ENCODE data around the gene NDUFS2.

The NDUFS2 gene

GRCh38 chr1:161197560-161198193 is 4.5 kb upstream of the NDUFS2 start:
- CTCF ChIA-PET = interaction anchor here (0.6 to 1.7 kb wide), 2 partner anchors 28 to 40 kb away, joined by 3 to 9 read pairs; partner anchors contain the start of genes NR1I3 and TOMM40L
- POLR2A ChIA-PET = interaction anchor here (1.0 to 1.5 kb wide), 2 partner anchors 21 to 193 kb away, joined by 3 to 7 read pairs; partner anchors contain the start of gene B4GALT3

GRCh38 chr1:161198194-161198896 is 3.8 kb upstream of the NDUFS2 start:
- TF ChIP-seq NFRKB (IDR thresholded peaks at IDR 0.05) = no peak
- no peak for TF ChIP-seq HDGF (IDR thresholded peaks at IDR 0.05; ENCODE audit: borderline replicate concordance)
- TF ChIP-seq PKNOX1 (IDR thresholded peaks at IDR 0.05) = no peak
- TF ChIP-seq SP1 (IDR thresholded peaks at IDR 0.05) = no peak
- TF ChIP-seq ARNT (IDR thresholded peaks at IDR 0.05) = no peak
- no peak for TF ChIP-seq SUZ12 (IDR thresholded peaks at IDR 0.05)
- TF ChIP-seq ELF4 (IDR thresholded peaks at IDR 0.05) = no peak
- no peak for TF ChIP-seq FOXA1 (IDR thresholded peaks at IDR 0.05)
- TF ChIP-seq ZNF384 (IDR thresholded peaks at IDR 0.05) = no peak
- no peak for TF ChIP-seq BHLHE40 (IDR thresholded peaks at IDR 0.05; ENCODE audit: borderline replicate concordance)
- TF ChIP-seq L3MBTL2 (conservative IDR thresholded peaks at IDR 0.05) = no peak
- no peak for TF ChIP-seq FOXK2 (IDR thresholded peaks at IDR 0.05)
- ChIA-PET POLR2A (interaction anchor here (0.7 to 1.5 kb wide), 5 partner anchors 21 to 190 kb away, joined by 3 to 7 read pairs (median 3); partner anchors contain the start of genes B4GALT3 and TOMM40L), CTCF (interaction anchor here (0.5 to 1.7 kb wide), 3 partner anchors 28 to 113 kb away, joined by 3 to 9 read pairs (median 4); partner anchors contain the start of genes NR1I3 and TOMM40L)
- peak; percentile 45 for DNase-seq (ENCODE audit: extremely low spot score)

More at GRCh38 chr1:161197560-161198193, 4.5 kb upstream of the NDUFS2 start:
- DNase-seq (ENCODE audit: extremely low spot score) = no peak
- TF ChIP-seq BHLHE40 (IDR thresholded peaks at IDR 0.05; ENCODE audit: borderline replicate concordance) = no peak
- no peak for TF ChIP-seq SUZ12 (IDR thresholded peaks at IDR 0.05)
- TF ChIP-seq FOXM1 (IDR thresholded peaks at IDR 0.05; ENCODE audit: borderline replicate concordance) = no peak
- no peak for TF ChIP-seq L3MBTL2 (conservative IDR thresholded peaks at IDR 0.05)
- no peak for TF ChIP-seq LEF1 (IDR thresholded peaks at IDR 0.05; ENCODE audit: borderline replicate concordance)
- no peak for TF ChIP-seq PKNOX1 (IDR thresholded peaks at IDR 0.05)
- TF ChIP-seq CTBP1 (IDR thresholded peaks at IDR 0.05; ENCODE audit: borderline replicate concordance) = no peak
- TF ChIP-seq ZNF384 (IDR thresholded peaks at IDR 0.05) = no peak
- no peak for TF ChIP-seq FOXK2 (IDR thresholded peaks at IDR 0.05)
- no peak for TF ChIP-seq HDGF (IDR thresholded peaks at IDR 0.05; ENCODE audit: borderline replicate concordance)
- no peak for TF ChIP-seq NFRKB (IDR thresholded peaks at IDR 0.05)
- TF ChIP-seq ELF4 (IDR thresholded peaks at IDR 0.05) = no peak

- DNase-seq (ENCODE audit: extremely low spot score) = no peak
- TF ChIP-seq FOXK2 (IDR thresholded peaks at IDR 0.05) = no peak
- TF ChIP-seq NFRKB (IDR thresholded peaks at IDR 0.05) = no peak
- no peak for TF ChIP-seq SP1 (IDR thresholded peaks at IDR 0.05)
- no peak for TF ChIP-seq BHLHE40 (IDR thresholded peaks at IDR 0.05; ENCODE audit: borderline replicate concordance)
- TF ChIP-seq FOXA1 (IDR thresholded peaks at IDR 0.05) = no peak
- TF ChIP-seq PKNOX1 (IDR thresholded peaks at IDR 0.05) = peak; percentile 69; the same call in 1 of the 2 replicates
- TF ChIP-seq ELF4 (IDR thresholded peaks at IDR 0.05) = no peak
- TF ChIP-seq CTBP1 (IDR thresholded peaks at IDR 0.05; ENCODE audit: borderline replicate concordance) = no peak
- ChIA-PET POLR2A (interaction anchor here (0.7 to 1.5 kb wide), 5 partner anchors 22 to 190 kb away, joined by 3 to 7 read pairs (median 3); partner anchors contain the start of genes B4GALT3 and TOMM40L), CTCF (interaction anchor here (0.5 to 1.7 kb wide), 4 partner anchors 27 to 113 kb away, joined by 3 to 9 read pairs (median 4); partner anchors contain the start of gene TOMM40L)
Observed at GRCh38 chr1:161198897-161199431, 3.2 kb upstream of the NDUFS2 start, which contains the start of gene ADAMTS4. TSS of gene ADAMTS4 (minus strand) at chr1:161199054. CDS start at chr1:161198627, 427 bp downstream.

GRCh38 chr1:161199506-161200139 is 2.5 kb upstream of the NDUFS2 start:
- no peak for TF ChIP-seq ELF4 (IDR thresholded peaks at IDR 0.05)
- no peak for TF ChIP-seq CTBP1 (IDR thresholded peaks at IDR 0.05; ENCODE audit: borderline replicate concordance)
- no peak for TF ChIP-seq PKNOX1 (IDR thresholded peaks at IDR 0.05)
- TF ChIP-seq FOXK2 (IDR thresholded peaks at IDR 0.05) = no peak
- TF ChIP-seq LEF1 (IDR thresholded peaks at IDR 0.05; ENCODE audit: borderline replicate concordance) = no peak
- TF ChIP-seq NFRKB (IDR thresholded peaks at IDR 0.05) = no peak
- no peak for TF ChIP-seq TARDBP (IDR thresholded peaks at IDR 0.05)
- no peak for TF ChIP-seq HDGF (IDR thresholded peaks at IDR 0.05; ENCODE audit: borderline replicate concordance)
- no peak for TF ChIP-seq FOXM1 (IDR thresholded peaks at IDR 0.05; ENCODE audit: borderline replicate concordance)
- no peak for TF ChIP-seq ZNF384 (IDR thresholded peaks at IDR 0.05)
- TF ChIP-seq SP1 (IDR thresholded peaks at IDR 0.05) = no peak
- no peak for TF ChIP-seq BHLHE40 (IDR thresholded peaks at IDR 0.05; ENCODE audit: borderline replicate concordance)
- no peak for TF ChIP-seq ARNT (IDR thresholded peaks at IDR 0.05)
- TF ChIP-seq FOXA1 (IDR thresholded peaks at IDR 0.05) = no peak
- TF ChIP-seq L3MBTL2 (conservative IDR thresholded peaks at IDR 0.05) = no peak
- TF ChIP-seq SUZ12 (IDR thresholded peaks at IDR 0.05) = no peak
- CTCF ChIA-PET = interaction anchor here (0.9 to 1.7 kb wide), 3 partner anchors 26 to 38 kb away, joined by 3 to 9 read pairs (median 4); partner anchors contain the start of gene TOMM40L
- DNase-seq (ENCODE audit: extremely low spot score) = no peak
- POLR2A ChIA-PET = interaction anchor here (1.1 to 1.2 kb wide), 2 partner anchors 26 to 189 kb away, joined by 3 read pairs; partner anchors contain the start of gene TOMM40L

All from HEK293T (cell line).